Measurements from ENCODE around the gene CFAP119.

CFAP119 gene

GRCh38 chr16:30805370-30806169 is 43.7 kb upstream of the CFAP119 start:
- Histone ChIP-seq H3K4me3 (ENCODE audit: low read depth, low read length, poor library complexity, severe bottlenecking) (no peak overlapping the region), H3K9ac (ENCODE audit: low read length) (no peak overlapping the region), H3K36me3 (ENCODE audit: insufficient read depth, low read length) (no peaks in the 10 kb centered on the region), H3K79me2 (ENCODE audit: insufficient read depth, low read length) (no peaks in the 10 kb centered on the region), H3K9me3 (ENCODE audit: low read length) (no peaks in the 10 kb centered on the region), H3K27ac (ENCODE audit: low read depth, low read length, poor library complexity, severe bottlenecking) (no peak overlapping the region), H3K27me3 (ENCODE audit: insufficient read depth, low read length) (no peaks in the 10 kb centered on the region; the same call in 1 of the 2 replicates), H3K4me2 (ENCODE audit: low read length) (peak overlapping the region; percentile 25; the same call in 1 of the 2 replicates), H3K4me1 (ENCODE audit: insufficient read depth, low read length, severe bottlenecking) (peaks cover 8% of the 10 kb centered on the region), H2AFZ (ENCODE audit: low read length) (no peak overlapping the region), H3K9me2 (ENCODE audit: low read depth, low read length) (no peaks in the 10 kb centered on the region), H3F3A (ENCODE audit: insufficient read depth, low read length) (no peaks in the 10 kb centered on the region), H4K20me1 (ENCODE audit: insufficient read depth, low read length) (no peaks in the 10 kb centered on the region)
- TF ChIP-seq CTCF (IDR thresholded peaks at IDR 0.05; ENCODE audit: low read length): no peak
- TF ChIP-seq EZH2 (IDR thresholded peaks at IDR 0.05; ENCODE audit: borderline replicate concordance, low read length): no peak

DNA sequence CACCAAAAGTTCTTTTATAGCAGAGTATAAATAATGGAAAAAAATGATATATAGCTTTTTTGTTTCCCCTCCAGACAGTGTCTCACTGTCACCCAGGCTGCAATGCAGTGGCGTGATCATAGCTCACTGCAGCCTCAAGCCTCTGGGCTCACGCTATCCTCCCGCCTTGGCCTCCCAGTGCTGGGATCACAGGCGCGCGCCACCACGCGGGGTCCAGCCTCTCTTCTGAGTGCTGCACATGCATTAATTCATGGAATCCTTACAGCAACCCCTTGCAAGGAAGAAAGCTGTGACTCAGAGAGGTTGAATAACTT is 43.2 kb upstream of the CFAP119 start:
- no peaks in the 10 kb centered on the region for H3K9me2 ChIP-seq (ENCODE audit: low read depth, low read length)
- no peak overlapping the region for H3K27ac ChIP-seq (ENCODE audit: low read depth, low read length, poor library complexity, severe bottlenecking)
- TF ChIP-seq CTCF (IDR thresholded peaks at IDR 0.05; ENCODE audit: low read length): no peak
- no peak for TF ChIP-seq EZH2 (IDR thresholded peaks at IDR 0.05; ENCODE audit: borderline replicate concordance, low read length)
- H3K27me3 ChIP-seq (ENCODE audit: insufficient read depth, low read length): no peaks in the 10 kb centered on the region; the same call in 1 of the 2 replicates
- no peak overlapping the region for H3K4me2 ChIP-seq (ENCODE audit: low read length)
- no peaks in the 10 kb centered on the region for H3K36me3 ChIP-seq (ENCODE audit: insufficient read depth, low read length)
- H4K20me1 ChIP-seq (ENCODE audit: insufficient read depth, low read length): no peaks in the 10 kb centered on the region
- peaks cover 8% of the 10 kb centered on the region for H3K4me1 ChIP-seq (ENCODE audit: insufficient read depth, low read length, severe bottlenecking)
- no peak overlapping the region for H3K4me3 ChIP-seq (ENCODE audit: low read depth, low read length, poor library complexity, severe bottlenecking)
- H2AFZ ChIP-seq (ENCODE audit: low read length): no peak overlapping the region
- H3K9ac ChIP-seq (ENCODE audit: low read length): no peak overlapping the region
- H3K79me2 ChIP-seq (ENCODE audit: insufficient read depth, low read length): no peaks in the 10 kb centered on the region
- no peaks in the 10 kb centered on the region for H3K9me3 ChIP-seq (ENCODE audit: low read length)
- no peaks in the 10 kb centered on the region for H3F3A ChIP-seq (ENCODE audit: insufficient read depth, low read length)

DNA sequence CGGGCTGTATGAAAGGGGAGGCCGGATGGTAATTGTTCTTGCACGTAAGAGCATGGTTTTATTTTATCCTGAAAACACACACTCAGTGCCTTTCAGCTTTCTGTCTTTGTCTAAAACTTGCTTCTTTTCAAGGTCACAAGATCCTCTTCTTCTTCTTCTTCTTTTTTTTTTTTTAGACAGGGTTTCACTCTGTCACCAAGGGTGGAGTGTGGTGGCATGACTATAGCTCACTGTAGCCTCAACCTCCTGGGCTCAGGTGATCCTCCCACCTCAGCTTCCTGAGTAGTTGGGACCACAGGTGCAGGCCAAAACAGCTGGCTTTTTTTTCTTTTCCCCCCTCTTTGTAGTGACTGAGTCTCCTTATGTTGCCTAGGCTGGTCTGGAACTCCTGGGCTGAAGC is 41.1 kb upstream of the CFAP119 start:
- H3K9me3 ChIP-seq (ENCODE audit: low read length): no peaks in the 10 kb centered on the region
- TF ChIP-seq EZH2 (IDR thresholded peaks at IDR 0.05; ENCODE audit: borderline replicate concordance, low read length) (no peak), CTCF (IDR thresholded peaks at IDR 0.05; ENCODE audit: low read length) (no peak)
- no peak overlapping the region for H3K9ac ChIP-seq (ENCODE audit: low read length)
- no peaks in the 10 kb centered on the region for H4K20me1 ChIP-seq (ENCODE audit: insufficient read depth, low read length)
- no peak overlapping the region for H3K4me2 ChIP-seq (ENCODE audit: low read length)
- H3K4me3 ChIP-seq (ENCODE audit: low read depth, low read length, poor library complexity, severe bottlenecking): no peak overlapping the region
- H3F3A ChIP-seq (ENCODE audit: insufficient read depth, low read length): no peaks in the 10 kb centered on the region
- H3K27me3 ChIP-seq (ENCODE audit: insufficient read depth, low read length): no peaks in the 10 kb centered on the region; the same call in 1 of the 2 replicates
- no peaks in the 10 kb centered on the region for H3K9me2 ChIP-seq (ENCODE audit: low read depth, low read length)
- no peaks in the 10 kb centered on the region for H3K79me2 ChIP-seq (ENCODE audit: insufficient read depth, low read length)
- no peaks in the 10 kb centered on the region for H3K36me3 ChIP-seq (ENCODE audit: insufficient read depth, low read length)
- no peak overlapping the region for H2AFZ ChIP-seq (ENCODE audit: low read length)
- H3K27ac ChIP-seq (ENCODE audit: low read depth, low read length, poor library complexity, severe bottlenecking): no peak overlapping the region
- H3K4me1 ChIP-seq (ENCODE audit: insufficient read depth, low read length, severe bottlenecking): peaks cover 8% of the 10 kb centered on the region

All from OCI-LY1 (cell line).